ENCODE measurements around the gene DIP2B.

The DIP2B gene

DNA sequence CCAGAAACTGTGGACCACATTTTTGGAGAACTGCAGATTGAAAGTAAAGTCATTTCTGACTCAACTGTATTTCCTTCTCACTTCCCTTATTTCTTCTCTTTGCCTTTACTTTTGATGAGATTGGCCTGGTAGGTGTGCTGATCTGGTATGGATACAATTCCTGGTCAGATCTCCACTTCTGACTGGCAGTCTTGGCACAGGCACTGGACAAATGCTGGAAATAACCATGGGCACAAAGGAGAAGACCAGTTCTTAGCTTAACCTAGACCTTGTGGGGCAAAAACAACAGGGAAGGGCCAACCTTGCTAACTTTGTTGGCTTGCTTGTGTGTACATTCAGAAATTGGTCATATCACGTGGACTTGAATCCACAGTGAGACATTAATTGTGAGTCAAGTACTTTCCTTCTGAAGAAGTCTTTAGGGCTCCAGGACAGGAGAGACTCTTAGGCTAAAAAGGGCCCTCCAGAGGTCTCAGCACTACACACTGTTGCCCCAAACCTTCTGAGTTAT is 75.0 kb downstream of the DIP2B start:
- no peak for DNase-seq

DNA sequence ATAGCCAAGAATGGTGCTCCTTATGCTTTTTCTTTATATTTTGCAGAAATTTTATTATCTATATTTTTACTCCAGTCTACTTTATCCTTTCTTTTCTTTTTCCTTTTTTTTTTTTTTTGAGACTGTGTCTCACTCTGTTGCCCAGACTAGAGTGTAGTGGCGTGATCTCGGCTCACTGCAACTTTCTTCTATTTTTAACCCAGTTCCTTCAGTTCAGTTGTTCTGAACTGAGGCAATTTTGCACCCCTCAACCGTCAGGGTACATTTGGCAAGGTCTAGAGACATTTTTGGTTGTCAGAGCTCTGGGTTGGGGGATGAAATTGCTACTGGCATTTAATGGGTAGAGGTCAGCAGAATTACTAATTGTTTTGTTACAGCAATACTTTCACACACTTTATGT is 75.7 kb downstream of the DIP2B start:
- DNase-seq, result no peak

DNA sequence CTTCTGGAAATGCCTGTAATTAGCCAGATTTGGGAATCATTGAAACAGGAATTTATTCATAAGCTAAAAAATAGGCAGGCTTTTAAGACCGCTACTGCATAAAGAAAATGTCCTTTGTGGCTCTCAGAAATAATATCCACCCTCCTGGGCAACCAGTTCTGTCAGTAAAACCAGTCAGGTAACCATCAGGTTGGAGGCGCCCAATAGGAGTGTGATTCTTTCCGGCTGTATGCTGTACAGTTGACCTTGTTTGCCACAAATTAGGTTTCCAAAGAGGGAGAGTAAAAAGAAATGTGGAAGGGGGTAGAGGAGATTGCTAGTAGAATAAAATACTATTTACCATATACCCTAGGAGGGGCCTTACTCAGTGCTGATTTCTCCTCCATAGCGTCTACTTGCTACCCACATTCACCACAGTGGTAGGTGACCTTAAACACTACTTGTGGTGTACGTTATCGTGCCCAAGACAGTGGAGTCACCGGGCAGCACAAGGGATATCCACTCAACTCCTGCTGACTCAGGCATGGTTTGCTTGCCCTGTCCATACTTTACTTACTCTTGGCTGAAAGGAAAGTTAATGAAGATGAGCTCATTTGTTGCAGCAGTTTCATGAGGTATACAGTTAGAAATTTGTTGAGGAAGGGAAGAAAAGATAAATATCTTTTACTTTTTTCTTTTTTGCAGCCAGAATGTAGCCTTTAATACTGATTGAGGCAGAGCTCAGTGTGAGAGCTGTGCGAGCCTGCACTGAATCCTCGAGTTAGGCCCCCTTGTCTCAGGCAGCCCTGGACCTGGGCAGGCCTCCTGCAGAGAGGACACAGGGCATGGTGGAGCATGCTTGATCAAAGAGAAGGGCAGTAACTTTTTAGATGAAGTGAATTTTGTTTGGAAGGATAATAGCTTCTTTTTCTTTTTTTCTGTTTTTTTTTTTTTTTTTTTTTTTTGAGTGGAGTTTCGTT is 76.7 kb downstream of the DIP2B start:
- DNase-seq, result no peak

DNA sequence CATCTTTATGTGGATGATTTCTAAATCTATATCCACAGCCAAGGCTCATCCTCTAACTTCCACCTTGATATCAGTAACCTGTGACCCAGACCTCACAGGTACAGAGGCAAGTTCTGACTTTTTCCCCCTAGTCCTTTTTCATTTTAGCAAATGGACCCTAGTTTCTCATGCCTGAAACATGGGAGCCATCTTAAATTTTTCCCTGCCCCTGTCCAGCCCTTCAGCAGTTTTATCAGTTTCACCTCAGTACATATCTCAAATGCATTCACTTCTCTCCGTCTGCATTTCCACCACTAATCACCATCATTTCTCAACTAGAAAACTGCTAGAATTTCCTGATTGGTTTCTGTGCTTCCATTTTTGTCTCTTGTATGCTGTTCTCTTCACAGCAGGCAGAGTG is 79.3 kb downstream of the DIP2B start:
- no peak for DNase-seq

DNA sequence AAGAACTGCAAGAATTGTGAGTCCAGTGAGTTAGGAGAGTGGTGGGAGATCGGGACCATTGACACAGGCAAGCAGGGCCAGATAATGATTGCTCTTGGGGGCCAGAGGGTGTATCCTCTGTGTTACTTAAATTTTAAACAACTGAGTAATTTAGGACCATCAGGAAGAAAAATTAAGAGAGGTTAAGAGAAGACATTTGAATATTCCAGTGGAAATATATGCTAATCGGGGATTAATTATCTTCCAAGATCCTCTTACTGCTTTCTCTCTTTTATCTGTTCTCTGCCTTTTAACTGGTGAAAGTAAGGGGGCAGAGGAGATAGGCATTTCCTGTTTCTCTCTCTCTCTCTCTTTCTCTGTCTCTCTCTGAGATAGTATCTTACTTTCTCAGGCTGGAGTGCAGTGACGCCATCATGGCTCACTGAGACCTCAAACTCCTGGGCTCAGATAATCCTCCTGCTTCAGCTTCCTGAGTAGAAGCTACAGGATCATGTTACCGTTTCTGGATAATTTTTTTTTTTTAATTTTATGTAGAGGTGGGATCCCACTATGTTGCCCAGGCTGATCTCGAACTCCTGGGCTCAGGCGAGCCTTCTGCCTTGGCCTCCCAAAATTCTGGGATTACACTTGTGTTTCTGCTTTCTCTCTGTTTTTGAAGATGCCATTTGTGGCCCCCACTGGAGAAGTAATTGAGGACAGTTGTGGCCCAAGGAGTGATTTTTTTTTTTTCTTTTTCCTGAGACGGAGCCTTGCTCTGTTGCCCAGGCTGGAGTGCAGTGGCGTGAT is 85.1 kb downstream of the DIP2B start:
- DNase-seq, result peak; percentile 7 to 24

DNA sequence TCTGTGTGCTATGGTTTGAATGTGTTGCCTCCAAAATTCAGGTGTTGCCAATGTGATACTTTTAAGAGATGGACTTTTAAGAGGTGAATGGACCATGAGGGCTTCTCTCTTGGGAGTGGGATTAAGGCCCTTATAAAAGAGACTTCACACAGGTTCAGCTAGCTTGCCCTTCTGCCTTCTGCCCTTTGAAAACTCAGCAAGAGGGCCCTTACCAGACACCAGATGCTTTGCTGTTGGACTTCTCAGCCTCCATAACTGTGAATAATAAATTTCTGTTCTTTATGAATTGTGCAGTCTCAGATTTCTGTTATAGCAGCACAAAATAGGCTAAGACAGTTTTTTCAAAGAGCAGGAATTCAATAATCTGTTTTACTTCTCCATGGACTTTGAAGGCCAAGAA is 86.1 kb downstream of the DIP2B start:
- DNase-seq, result no peak

DNA sequence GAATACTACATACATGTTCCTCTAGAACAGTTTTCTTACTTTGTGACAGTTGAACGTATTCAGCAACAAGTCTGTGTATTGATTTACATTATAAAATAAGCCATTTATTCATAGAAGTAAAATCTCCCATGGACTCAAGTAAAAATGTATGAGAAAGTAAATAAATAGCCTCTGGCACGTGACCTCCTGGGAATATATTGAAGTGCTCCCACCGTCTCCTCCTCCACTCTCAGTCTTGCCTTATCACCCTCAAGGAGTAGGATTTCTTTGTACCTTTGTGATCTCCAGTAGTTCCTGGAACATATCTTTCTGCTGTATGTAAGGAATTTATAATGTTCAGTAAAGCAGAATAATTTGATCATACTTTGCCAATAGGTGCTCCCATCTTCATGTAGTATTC is 90.9 kb downstream of the DIP2B start:
- DNase-seq, result no peak

DNA sequence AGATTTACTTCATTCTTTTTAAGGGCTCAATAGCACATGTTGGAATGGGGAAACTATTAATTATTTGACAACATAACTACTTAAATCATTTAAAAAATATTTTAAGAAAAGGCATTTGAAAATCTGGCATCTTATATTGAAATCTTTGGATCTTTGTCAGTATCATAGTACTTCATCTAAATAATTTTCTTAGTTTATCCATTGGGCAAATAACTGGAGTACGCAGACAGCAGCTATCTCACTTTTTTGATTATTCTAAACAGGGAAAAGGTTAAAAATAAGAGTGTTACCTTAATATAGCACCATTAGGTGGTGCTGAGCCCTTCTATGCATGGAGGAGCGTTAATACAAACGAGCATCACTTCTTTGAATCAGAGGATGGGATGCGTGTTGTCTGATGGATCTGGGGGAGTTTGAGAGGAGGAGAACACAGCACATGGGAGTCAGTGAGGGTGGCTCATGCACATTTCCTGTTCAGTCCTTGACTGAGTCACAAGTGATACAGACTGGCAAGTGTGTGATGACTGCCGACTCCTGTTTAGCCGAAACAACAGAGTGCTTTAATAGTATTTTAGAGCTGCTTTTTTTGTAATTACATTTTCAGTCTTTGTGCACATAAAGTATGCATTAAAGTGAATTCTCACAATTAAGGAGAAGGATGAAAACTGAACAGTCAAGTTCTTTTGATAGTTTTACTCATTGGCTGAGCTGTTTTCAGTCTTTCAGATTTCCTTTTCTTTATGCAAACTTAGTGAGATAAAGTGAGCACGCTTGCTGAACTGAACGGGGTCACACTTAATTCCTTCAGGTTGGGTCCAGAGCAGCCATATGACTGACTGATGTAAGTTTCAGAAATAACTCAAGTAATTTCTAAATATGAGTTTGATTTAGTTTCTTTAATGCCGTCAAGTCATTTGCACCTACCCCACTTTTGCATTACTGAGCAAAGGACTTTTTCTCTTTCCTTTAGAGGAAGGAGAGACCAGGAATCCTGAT is 92.7 kb downstream of the DIP2B start:
- peak; percentile 79 to 81 for DNase-seq

DNA sequence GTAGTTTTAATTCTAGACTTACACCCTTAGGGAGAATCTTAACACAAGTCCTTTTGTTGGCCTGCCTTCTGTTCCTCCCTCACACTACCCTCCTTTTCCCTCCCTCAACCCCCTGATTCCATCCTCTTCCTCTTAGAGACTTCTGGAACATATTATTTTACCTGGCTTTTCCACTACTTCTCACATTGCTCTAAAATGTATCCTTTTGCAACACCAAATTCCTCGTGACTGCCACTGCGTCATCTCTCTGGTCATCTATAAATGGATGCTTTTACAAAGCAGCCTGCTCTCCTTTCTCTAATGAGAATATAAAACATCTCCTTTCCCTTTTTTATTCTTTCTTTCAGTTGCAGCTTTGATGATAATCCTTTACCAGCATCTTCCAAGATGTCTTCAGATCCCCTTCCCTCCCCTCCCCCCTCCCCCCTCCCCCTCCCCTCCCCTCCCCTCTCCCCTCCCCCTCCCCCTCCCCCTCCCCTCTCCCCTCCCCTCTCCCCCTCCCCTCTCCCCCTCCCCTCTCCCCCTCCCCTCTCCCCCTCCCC is 93.6 kb downstream of the DIP2B start:
- no peak for DNase-seq

DNA sequence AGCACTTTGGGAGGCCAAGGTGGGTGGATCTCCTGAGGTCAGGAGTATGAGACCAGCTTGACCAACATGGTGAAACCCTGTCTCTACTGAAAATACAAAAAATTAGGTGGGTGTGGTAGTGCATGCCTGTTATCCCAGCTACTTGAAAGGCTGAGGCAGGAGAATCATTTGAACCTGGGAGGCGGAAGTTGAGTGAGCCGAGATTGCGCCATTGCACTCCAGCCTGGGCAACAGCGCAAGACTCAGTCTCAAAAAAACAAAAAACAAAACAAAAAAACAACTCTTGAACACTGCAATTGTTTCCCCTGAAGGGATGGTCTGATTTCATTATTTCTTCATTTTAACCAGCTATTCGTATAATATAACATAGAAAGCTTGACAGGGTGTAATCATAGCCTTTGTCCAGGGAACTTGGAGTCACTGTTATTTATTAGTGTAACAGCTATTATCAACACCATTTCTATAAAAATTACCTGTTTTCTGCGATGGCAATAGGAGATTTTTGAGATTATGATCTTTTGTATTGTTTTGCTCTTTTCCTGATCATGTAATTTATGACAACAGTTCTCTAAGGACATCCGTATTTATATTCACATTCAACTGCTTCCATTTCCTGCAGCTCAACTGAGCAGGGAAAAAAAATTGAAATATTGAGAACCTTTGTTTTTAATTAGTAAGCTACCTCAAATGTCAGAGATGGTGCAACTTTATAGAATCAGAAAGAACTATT is 94.7 kb downstream of the DIP2B start:
- DNase-seq, result no peak

DNA sequence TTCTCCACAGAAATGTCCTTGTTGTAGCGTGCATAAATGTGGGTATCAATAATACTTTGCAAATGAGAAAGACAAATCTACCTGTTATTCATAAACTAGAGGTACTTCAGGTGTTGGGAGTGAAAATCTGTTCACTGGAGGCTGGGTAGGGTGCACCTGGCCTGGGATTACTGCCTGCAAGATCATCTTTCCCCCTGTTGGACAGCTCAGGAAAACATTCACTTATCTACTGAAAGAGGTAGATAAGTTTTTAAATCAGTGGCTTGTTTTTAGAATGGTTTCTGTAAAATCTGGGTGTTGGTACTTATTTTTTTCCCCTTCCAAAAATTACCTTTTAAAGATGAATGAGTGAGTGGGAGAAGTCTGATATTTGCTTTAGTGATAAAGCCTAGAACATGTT is 95.6 kb downstream of the DIP2B start:
- DNase-seq, result no peak

DNA sequence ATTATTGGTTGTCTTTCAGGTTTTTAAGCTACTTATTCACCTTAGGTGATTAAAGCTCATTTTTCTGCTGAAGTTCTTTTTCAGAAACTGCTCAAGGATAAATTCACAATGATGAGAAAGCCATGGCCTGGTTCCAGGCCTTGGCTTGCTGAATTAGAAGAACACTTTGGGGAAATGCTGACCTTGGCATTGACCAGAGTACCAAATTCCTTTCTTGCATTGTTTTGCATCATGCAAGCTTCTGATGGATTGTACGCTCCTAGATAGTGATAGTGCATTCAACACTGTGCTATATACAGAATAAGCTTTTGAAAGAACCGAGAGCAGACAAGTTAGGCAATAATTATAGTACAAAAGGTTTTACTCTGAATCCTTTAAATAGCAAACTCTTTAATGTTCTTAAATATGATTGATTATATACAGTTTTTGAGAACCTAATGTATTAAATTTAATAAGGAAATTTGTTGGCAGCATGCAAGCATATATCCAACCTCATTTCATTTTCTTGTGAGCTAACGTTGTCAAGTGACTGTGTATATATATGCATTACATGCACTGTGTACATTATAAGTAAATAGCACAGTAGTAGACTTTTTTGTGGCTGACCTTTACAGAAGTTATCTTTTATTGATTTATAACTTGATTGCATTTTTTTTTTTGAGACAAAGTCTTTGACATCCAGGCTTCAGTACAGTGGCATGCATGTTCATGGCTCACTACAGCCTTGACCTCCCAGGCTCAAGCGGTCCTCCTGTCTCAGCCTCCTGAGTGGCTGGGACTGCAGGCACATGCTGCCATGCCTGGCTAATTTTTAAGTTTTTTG is 99.2 kb downstream of the DIP2B start:
- DNase-seq, result no peak

DNA sequence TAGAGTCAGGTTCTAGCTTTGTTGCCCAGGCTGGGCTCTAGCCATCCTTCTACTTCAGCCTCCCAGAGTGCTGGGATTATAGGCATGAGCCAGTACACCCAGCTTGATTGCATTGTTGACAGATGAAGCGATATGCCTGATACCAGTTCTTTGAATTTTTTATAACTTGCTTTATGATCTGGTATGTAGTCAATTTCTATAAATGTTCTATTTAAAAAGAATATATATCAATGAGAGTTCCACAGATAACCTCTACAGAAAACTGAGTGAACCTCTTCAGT is 99.8 kb downstream of the DIP2B start:
- DNase-seq, result no peak

DNA sequence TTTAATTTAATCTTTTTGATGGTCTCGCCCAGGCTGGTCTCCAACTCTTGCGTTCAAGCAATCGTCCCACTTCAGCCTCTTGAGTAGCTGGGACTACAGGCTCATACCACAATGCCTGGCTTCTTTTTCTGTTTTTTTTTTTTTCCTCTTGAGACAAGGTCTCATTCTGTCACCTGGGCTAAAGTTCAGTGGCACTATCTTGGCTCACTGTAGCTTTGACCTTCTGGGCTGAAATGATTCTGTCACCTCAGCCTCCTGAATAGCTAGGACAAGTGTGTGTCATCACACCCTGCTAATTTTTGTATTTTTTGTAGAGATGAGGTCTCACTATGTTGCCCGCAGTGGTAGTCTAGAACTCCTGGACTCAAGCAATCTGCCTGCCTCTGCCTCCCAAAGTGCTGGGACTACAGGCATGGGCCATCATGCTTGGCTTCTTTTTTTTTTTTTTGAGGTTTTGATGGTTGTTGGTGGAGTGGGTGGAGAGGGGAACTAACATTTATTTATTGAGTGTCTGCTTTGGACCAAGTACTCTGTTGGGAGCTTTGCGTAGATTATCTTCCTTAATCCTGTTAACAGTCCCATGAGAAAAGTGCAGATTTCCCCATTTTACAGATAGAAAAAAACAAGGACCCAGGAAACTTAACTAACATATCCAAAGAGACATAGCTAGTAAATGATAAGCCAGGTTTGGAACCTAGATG is 102.0 kb downstream of the DIP2B start:
- no peak for DNase-seq

DNA sequence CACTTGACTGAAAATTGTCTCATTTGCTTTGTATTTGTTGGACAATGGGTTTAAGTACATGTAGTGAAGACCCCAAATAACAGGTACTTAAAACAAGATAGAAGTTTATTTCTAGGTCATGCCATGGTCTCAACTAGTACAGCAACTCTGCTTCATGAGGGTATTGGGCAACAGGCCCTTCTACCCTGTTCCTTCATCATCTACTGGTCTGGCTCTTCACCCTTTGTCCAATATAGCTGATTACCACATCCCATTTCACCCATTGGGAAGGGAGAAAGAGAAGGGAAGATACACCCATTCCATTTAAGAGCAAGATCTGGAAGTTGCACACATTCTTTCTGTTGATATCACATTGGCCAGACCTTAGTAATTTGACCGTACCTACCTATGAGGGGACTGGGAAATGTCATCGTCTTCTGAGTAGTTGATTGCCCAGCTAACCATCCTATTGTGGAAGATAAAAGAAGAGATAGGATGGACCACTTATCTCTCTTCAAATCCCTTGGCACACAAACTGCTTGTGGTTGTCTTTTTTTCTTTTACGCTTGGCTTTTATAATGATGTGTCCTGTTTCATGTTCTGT is 104.6 kb downstream of the DIP2B start:
- no peak for DNase-seq

DNA sequence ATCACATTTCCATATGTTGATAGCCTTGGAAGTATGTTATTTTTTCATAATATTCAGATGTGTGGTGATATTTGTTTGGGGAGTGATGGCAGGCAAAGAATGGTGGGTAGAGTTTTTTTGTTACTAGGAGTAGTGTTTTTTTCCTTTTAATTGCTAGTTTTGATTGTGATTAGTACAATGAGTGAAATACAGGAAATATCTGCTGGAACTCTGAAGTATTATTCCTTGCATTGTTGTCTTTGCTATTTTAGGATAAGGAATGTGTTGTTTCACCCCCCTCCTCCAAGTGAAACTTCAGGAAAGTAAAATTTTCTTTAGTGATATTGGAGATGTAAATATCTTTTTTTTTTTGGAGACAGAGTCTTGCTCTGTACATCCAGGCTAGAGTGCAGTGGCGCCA is 105.4 kb downstream of the DIP2B start:
- DNase-seq, result no peak

DNA sequence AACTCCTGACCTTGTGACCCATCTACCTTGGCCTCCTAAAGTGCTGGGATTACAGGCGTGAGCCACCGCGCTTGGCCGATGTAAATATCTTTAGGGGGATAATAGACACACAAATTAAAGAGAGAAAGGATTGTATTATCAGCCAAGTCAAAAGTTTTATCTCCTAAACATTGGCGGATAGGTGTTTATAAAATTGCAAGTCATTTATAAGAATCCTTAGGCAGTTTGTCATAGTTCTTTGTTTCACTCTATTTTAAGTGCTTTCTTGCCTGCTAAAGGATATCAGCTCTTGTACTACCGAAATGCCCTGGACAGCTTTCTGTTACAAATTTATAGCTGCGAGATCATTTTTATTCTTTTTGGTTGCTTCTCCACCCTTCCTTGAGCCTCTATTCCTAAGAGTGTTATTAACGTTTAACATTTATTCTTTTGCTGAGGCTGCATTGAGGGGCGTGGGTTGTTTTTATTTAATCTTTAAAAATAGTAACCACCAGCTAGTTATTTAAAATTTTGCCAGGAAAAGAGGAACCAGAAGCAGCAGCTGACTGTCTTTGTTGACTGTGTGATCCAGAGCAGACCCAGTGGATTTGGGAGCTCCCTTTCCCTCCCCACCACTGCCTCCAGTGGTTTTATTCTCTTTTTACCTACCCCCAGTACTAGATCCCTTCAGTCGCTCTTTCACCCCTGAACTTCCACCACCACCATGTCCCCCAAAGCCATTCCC is 106.4 kb downstream of the DIP2B start:
- peak; percentile 27 to 29 for DNase-seq

DNA sequence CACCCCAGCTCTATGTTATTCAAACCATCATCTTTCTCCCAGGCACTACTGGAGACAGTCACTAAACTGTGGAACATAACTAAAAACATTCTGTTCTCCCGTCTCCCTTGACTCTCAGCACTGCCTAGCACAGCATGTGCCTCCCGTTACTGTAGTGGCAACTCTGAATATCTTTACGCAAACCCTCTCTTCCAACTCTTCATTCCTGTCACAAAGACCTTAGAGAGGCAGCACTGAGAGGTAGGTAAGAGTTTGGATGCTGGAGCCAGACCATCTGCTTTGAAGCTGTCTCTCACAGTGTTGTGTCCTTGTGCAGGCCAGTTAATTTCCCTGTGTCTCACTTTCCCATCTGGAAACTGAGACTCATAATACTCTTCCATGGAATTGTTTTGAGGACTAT is 108.1 kb downstream of the DIP2B start:
- no peak for DNase-seq

DNA sequence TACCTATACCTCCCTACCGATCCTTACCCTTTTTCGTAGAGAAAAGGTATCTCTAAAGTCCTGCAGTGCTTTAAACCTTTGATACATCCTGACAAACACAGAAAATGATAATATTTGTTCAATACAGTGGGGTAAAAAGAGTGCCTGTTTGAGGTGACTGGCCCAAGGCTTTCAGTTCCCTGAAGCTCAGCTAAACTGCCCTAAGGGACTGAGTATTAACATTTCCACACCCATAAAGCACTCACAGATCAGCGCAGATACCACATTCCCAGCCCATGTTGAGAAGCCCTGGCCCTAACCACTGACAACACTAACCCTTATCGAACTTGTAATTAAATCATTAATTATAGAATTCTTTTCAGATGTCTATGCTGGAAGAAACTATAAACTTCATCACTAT is 108.7 kb downstream of the DIP2B start:
- DNase-seq, result no peak
